Measurements from ENCODE around the gene CFAP61.
"Not testable (repeated sequence)": the region's sequence is repeated elsewhere in the genome, so short reads cannot be mapped to it uniquely, and the experiment has no call there.

Gene CFAP61

DNA sequence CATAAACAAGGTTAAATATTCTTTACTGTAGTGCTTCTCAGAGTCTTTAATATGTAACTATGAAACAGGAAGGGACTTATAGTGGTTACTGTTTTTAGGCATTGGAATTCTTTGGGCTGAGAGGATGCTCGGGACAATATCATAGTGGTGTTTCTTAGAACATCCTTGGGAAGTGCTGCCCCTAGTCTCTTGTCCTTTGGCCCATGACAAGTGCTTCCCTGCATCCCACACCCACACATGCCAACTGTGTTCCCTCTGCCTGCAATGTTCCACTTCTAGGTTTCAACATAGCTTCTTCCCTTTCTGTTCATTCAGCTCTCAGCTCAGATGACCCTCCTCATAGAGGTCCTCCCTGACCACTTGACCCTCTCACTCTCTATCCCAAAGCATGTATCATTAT, 37.6 kb downstream of the CFAP61 start:
- no peak for DNase-seq

DNA sequence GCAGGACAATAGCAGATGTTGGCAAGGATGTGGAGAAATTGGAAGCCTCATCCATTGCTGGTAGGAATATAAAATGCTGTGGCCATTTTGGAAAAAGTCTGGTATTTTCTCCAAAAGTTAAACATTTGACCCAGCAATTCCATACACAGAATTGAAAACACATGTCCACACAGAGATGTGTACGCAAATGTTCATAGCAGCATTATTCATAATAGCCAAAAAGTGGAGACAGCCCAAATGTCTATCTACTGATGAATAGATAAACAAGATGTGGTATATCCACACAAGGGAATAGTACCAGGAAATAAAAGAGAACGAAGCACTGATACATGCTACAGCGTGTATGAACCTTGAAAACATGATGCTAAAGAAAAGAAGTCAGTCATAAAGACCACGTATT, 40.5 kb downstream of the CFAP61 start:
- no peak for DNase-seq

- no peak for DNase-seq
Observed at GRCh38 chr20:20094410-20094809, 42.1 kb downstream of the CFAP61 start.

DNA sequence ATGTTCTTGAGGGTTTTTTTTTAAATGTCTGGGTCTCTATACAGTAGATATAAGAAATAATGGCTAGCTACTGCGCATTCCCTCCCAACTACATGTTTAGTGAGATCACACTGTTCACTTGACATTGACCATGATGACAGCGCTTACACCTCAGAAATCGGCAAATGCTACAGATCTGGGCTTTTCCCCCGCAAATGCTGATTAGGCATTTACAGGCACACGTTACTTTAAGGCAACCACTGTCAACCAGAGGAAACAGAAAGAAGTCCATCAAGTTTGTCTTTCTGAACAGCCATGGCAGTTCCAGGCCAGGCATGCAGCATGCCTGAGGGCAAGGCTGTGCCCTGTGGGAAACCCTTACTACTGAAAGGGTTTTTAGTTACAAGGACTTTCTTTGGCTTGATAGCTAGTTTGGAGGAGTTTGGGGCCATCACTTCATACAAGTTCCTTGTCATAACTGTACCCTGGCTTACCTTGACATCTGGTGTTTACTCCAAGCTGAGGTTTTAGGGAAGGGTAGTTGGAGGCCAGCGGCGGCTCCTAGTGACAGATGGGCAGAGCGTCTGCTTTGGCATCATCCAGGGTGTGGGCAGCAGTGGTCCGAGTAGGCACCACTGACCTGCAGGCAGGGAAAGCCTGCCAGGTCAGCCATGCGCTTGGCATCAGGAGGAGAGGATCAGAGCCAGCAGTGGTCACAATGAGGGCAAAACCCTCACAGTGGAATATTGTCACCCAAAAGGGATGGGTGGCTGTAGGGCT, 43.0 kb downstream of the CFAP61 start:
- no peak for DNase-seq

DNA sequence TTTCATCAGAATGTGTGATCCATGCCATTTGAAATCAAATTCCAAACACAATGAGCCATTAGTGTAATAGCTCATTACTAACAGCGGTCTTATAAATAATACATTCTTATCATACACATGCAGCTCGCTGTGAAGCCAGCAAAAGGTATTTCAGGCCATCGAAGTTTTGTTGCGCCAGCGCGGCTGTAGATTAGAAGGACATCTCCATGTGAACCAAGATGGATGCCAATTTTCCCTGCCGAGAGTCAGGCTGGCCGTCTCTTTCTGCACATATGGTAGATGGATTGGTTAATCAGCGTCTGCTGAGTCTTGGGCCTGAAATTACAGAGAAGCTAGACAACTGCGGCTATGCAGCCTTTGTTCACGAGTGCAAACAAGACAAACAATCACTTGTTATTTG, 44.1 kb downstream of the CFAP61 start:
- DNase-seq: no peak

- DNase-seq: no peak
Observed at GRCh38 chr20:20100881-20101280, 48.5 kb downstream of the CFAP61 start.

GRCh38 chr20:20102163-20102562, 49.8 kb downstream of the CFAP61 start:
- no peak for DNase-seq

- DNase-seq: no peak
Observed at GRCh38 chr20:20102716-20103258, 50.5 kb downstream of the CFAP61 start.

DNA sequence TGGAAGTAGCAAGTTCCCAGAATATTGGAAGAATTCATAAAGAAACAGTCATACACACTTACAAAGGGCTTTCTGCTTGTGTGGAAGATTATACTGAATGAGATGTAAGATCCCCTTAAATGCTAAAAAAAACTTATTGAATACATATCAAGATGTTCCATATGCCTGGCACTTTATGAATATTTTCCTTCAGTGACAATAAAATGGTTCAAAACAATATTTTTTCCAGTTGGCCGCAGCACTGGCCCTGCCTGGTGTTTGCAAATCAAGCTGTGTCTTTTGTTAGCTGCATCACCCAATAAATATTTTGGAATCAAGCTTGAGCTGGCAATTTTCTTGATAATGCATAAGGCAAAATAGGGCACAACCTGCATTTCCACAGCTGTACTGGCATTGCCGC, 51.2 kb downstream of the CFAP61 start:
- DNase-seq: no peak

DNA sequence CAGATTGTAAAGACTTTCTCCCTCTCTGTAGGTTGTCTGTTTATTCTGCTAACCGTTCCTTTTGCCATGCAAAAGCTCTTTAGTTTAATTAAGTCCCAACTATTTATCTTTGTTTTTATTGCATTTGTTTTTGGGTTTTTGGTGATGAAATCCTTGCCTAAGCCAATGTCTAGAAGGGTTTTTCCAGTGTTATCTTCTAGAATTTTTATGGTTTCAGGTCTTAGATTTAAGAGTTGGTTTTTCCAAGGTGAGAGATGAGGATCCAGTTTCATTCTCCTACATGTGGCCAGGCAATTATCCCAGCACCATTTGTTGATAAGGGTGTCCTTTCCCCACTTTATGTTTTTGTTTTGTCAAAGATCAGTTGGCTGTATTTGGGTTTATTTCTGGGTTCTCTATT, 70.9 kb downstream of the CFAP61 start:
- not testable (repeated sequence) for DNase-seq

GRCh38 chr20:20130399-20130798, 78.1 kb downstream of the CFAP61 start:
- DNase-seq: no peak

DNA sequence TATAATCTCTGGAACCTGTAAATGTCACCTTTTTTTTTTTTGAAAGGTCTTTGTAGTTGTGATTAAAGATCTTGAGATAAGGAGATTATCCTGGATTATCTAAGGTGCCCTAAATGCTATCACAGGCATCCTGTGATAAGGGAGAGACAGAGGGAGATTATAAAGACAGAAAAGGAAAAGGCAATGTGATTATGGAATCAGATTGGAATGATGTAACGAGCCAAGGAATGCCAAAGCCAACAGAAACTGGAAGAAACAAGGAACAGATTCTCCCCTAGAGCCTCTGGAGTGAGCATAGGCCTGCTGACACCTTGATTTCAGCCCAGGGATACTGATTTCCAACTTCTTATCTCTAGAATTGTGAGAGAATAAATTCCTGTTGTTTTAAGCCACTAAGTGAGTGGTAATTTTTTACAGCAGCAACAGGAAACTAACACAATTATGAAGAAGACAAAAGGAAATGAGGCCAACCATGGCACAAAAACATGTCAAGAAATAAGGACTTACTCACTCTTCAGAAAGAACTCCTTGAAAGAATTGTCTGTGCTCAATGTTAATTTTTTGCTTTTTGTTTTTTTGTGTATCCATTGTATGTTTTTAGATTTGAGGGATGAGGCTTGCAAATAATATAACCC, 82.7 kb downstream of the CFAP61 start:
- DNase-seq: no peak

DNA sequence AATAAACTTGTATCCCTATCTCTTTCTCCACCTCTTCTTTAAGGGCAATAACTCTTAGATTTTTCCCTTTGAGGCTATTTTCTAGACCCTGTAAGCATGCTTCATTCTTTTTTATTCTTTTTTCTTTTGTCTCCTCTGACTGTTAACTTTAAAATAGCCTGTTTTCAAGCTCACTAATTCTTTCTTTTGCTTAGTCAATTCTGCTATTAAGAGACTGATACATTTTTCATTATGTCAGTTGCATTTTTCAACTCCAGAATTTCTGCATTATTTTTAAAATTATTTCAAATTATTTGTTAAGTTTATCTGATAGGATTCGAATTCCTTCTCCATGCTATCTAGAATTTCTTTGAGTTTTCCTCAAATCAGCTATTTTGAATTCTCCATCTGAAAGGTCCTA, 84.0 kb downstream of the CFAP61 start:
- no peak for DNase-seq

GRCh38 chr20:20137851-20138250, 85.5 kb downstream of the CFAP61 start:
- no peak for DNase-seq

GRCh38 chr20:20138301-20139064, 86.2 kb downstream of the CFAP61 start:
- no peak for DNase-seq

GRCh38 chr20:20139403-20139802, 87.1 kb downstream of the CFAP61 start:
- no peak for DNase-seq

- no peak for DNase-seq
Observed at GRCh38 chr20:20143165-20143564, 90.8 kb downstream of the CFAP61 start.

GRCh38 chr20:20143646-20144045, 91.3 kb downstream of the CFAP61 start:
- no peak for DNase-seq

DNA sequence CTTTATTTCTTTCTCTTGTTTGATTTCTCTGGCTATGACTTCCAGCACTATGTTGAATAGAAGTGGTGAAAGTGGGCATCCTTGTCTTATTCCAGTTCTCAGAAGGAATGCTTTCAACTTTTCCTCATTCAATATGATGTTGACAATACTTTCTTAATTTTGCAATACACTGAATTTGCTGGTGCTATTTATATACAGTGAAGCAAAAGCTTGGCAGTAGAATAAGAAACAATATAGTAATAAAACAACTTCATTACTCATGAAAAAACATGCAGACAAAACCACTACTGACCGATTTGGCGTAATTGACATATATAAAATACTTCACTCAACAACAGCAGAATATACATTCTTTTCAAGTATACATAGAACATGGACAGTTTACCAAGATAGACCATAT, 96.4 kb downstream of the CFAP61 start:
- DNase-seq: no peak

- DNase-seq: no peak
Observed at GRCh38 chr20:20150241-20150640, 97.9 kb downstream of the CFAP61 start.

- no peak for DNase-seq
Observed at GRCh38 chr20:20160520-20160919, 108.2 kb downstream of the CFAP61 start.

- no peak for DNase-seq
Observed at GRCh38 chr20:20161611-20162010, 109.3 kb downstream of the CFAP61 start.

- no peak for DNase-seq
Observed at GRCh38 chr20:20167698-20168097, 115.4 kb downstream of the CFAP61 start.
